Panc1 (cell line): Measurements from ENCODE around the gene PVALB. TPM values are rescaled to one million over a fixed set of nuclear protein-coding genes. Genes with fewer than 3 reads are reported as not detected.

Experiments used
- ATAC-seq: fragments of 200-7000 bp; cut with Tn5 transposase; 2 replicates; pipeline ENCODE4 v1.9.1; 2020; ENCODE audit warnings: mild to moderate bottlenecking, moderate library complexity
- BruUV-seq: library from RNA; stranded (reverse); fragments of 400-500 nt; replicated peaks from 2 replicates; lab custom pipeline; 2021; lab: Mats Ljungman, UMichigan
- CTCF ChIA-PET: fragments of 300-600 bp; sonication (Branson Sonifier 250); formaldehyde crosslinking; loops from one replicate; lab custom pipeline; 2022; ENCODE audit warnings: antibody characterized with exemption; lab: Charles Lee
- POLR2A ChIA-PET: fragments of 300-600 bp; sonication (Branson Sonifier 250); formaldehyde crosslinking; loops from one replicate; lab custom pipeline; 2022; ENCODE audit warnings: antibody characterized with exemption; lab: Charles Lee
- DNase-seq: peaks from one replicate; pipeline ENCODE4 v3.0.0-alpha.2; 2010; ENCODE audit warnings: low read depth, low spot score
- H3K27ac ChIP-seq: 2 replicates; pipeline ENCODE4 v1.5.1; 2011; ENCODE audit warnings: mild to moderate bottlenecking, low read length, inconsistent platforms
- H3K27me3 ChIP-seq: fragments of 200-500 bp; sonication (Bioruptor generic); 2 replicates; pipeline ENCODE4 v1.6.0; 2014; ENCODE audit warnings: low read length, inconsistent platforms; ENCODE audit not compliant: control insufficient read depth, insufficient read depth
- H3K36me3 ChIP-seq: fragments of 200-500 bp; sonication (Bioruptor generic); 2 replicates; pipeline ENCODE4 v1.5.1; 2014; ENCODE audit warnings: inconsistent platforms, mild to moderate bottlenecking, low read length, moderate library complexity; ENCODE audit not compliant: control insufficient read depth, insufficient read depth
- H3K4me1 ChIP-seq: 2 replicates; pipeline ENCODE4 v1.5.1; 2011; ENCODE audit warnings: inconsistent platforms, mild to moderate bottlenecking, low read length, moderate library complexity; ENCODE audit not compliant: control insufficient read depth, insufficient read depth
- H3K4me3 ChIP-seq, 2 experiments: 2 replicates each; pipeline ENCODE4 v1.5.1; 2011 to 2012; ENCODE audit warnings: low read depth in 2 of 2, low read length in 2 of 2, mild to moderate bottlenecking in 2 of 2, inconsistent platforms in 1 of 2, moderate library complexity in 1 of 2
- H3K9me3 ChIP-seq: fragments of 200-500 bp; sonication (Bioruptor generic); 2 replicates; pipeline ENCODE4 v1.5.1; 2014; ENCODE audit warnings: low read depth, mild to moderate bottlenecking, inconsistent platforms, low read length, moderate library complexity; ENCODE audit not compliant: control insufficient read depth, insufficient read depth
- POLR2AphosphoS5 ChIP-seq: IDR thresholded peaks from 2 replicates; pipeline ENCODE4 v1.6.1; 2012; ENCODE audit warnings: mild to moderate bottlenecking, low read depth, low read length, moderate library complexity
- SIN3A ChIP-seq: IDR thresholded peaks from 2 replicates; pipeline ENCODE4 v1.6.1; 2012; ENCODE audit warnings: low read depth, mild to moderate bottlenecking, low read length, moderate library complexity, borderline replicate concordance; ENCODE audit not compliant: insufficient read depth
- TCF7L2 ChIP-seq: IDR thresholded peaks from 2 replicates; pipeline ENCODE4 v1.6.1; 2011; ENCODE audit warnings: mild to moderate bottlenecking, low read depth, low read length, inconsistent platforms
- in situ Hi-C: cut with HindIII; loops from 2 replicates; pipeline ENCODE4 v1.10.0; 2016; ENCODE audit warnings: low sequenced_read_pairs, low pct_unique_long_range_greater_than_20kb
- intact Hi-C: fragments of 100-400 bp; cut with micrococcal nuclease; formaldehyde crosslinking; loops from one replicate; pipeline ENCODE4 v1.10.0; 2022; ENCODE audit not compliant: unreplicated experiment
- total RNA-seq: library from RNA; stranded (reverse); gene quantifications from one replicate; pipeline ENCODE4 v1.2.1, GENCODE V29; 2021; ENCODE audit not compliant: unreplicated experiment
- TF ChIP-seq, protein P1 (sequence below): fragments of 450-650 bp; IDR thresholded peaks from 2 replicates; pipeline ENCODE4 v1.5.1; 2017; ENCODE audit warnings: mild to moderate bottlenecking
- TF ChIP-seq, protein P2 (sequence below), 2 experiments: IDR thresholded peaks; 2 replicates each; pipeline ENCODE4 v1.6.1; 2011 to 2012; ENCODE audit warnings: low read depth in 2 of 2, control low read depth in 1 of 2, low read length in 1 of 2, mild to moderate bottlenecking in 1 of 2, moderate library complexity in 1 of 2; ENCODE audit not compliant: insufficient read depth in 1 of 2

The PVALB gene
- total RNA-seq, 1 experiment from 2014 or later = not detected

DNA sequence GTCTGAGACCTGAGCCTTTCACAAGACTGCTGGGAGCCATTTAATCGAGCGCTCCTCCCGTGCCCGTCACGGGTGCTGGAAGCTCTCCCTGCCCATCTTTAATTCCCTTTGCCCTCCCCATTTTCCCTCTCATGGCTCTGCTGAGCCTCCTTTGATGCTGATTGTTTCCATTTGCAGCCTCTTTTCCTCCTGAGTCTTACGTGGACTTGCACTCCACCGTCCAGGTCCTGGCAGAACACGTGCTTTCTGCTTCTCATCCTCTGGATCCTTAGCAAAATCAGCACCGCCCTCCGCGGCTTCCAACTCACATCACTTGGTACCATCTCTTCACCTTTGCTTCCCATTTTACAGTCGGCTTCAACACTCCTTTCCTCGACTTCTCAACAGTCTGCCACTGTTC lies 48.2 kb downstream of the PVALB start:
- ChIA-PET POLR2A (no interaction called here), CTCF (no interaction called here)
- intact Hi-C loops = no loop called here

DNA sequence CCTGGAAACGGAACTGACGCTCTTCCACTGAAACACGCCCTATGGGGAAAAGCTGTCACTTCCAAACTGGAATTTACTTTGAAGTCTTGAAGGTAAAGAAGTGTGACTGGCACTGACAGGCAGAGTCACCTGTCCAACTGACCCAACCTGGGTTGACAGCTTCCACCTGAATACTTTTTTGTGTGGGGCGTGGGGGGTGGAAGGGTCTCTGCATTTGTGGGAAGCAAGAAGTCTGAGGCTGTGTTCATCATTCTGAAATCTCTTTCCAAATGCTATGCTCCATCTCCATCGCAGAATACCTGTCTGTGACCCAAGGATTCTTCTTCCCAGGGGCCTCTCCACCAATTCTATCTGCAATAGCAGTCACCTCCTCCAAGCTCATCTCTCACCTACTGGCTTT lies 48.7 kb downstream of the PVALB start:
- POLR2A ChIA-PET = no interaction called here
- intact Hi-C loops = no loop called here
- TF ChIP-seq, protein P1, sequence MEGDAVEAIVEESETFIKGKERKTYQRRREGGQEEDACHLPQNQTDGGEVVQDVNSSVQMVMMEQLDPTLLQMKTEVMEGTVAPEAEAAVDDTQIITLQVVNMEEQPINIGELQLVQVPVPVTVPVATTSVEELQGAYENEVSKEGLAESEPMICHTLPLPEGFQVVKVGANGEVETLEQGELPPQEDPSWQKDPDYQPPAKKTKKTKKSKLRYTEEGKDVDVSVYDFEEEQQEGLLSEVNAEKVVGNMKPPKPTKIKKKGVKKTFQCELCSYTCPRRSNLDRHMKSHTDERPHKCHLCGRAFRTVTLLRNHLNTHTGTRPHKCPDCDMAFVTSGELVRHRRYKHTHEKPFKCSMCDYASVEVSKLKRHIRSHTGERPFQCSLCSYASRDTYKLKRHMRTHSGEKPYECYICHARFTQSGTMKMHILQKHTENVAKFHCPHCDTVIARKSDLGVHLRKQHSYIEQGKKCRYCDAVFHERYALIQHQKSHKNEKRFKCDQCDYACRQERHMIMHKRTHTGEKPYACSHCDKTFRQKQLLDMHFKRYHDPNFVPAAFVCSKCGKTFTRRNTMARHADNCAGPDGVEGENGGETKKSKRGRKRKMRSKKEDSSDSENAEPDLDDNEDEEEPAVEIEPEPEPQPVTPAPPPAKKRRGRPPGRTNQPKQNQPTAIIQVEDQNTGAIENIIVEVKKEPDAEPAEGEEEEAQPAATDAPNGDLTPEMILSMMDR = no peak
- TF ChIP-seq SIN3A = no peak
- TF ChIP-seq TCF7L2 = no peak
- TF ChIP-seq POLR2AphosphoS5 = no peak
- TF ChIP-seq, protein P2, sequence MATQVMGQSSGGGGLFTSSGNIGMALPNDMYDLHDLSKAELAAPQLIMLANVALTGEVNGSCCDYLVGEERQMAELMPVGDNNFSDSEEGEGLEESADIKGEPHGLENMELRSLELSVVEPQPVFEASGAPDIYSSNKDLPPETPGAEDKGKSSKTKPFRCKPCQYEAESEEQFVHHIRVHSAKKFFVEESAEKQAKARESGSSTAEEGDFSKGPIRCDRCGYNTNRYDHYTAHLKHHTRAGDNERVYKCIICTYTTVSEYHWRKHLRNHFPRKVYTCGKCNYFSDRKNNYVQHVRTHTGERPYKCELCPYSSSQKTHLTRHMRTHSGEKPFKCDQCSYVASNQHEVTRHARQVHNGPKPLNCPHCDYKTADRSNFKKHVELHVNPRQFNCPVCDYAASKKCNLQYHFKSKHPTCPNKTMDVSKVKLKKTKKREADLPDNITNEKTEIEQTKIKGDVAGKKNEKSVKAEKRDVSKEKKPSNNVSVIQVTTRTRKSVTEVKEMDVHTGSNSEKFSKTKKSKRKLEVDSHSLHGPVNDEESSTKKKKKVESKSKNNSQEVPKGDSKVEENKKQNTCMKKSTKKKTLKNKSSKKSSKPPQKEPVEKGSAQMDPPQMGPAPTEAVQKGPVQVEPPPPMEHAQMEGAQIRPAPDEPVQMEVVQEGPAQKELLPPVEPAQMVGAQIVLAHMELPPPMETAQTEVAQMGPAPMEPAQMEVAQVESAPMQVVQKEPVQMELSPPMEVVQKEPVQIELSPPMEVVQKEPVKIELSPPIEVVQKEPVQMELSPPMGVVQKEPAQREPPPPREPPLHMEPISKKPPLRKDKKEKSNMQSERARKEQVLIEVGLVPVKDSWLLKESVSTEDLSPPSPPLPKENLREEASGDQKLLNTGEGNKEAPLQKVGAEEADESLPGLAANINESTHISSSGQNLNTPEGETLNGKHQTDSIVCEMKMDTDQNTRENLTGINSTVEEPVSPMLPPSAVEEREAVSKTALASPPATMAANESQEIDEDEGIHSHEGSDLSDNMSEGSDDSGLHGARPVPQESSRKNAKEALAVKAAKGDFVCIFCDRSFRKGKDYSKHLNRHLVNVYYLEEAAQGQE (IDR thresholded peaks at IDR 0.05; ENCODE audit: insufficient read depth in 1 of 2, low read depth in 2 of 2, low read length in 1 of 2) = no peak
- Histone ChIP-seq H3K36me3 (no peaks in the 10 kb centered on the region), H3K27ac (no peak overlapping the region), H3K27me3 (no peaks in the 10 kb centered on the region), H3K4me1 (no peaks in the 10 kb centered on the region), H3K4me3 (no peak overlapping the region), H3K9me3 (no peaks in the 10 kb centered on the region)
- in situ Hi-C loops = no loop called here
- no TSS peak for BruUV-seq
- CTCF ChIA-PET = no interaction called here
- no peak for ATAC-seq
- DNase-seq = no peak

More for the DNA sequence above, 48.2 kb downstream of the PVALB start:
- Histone ChIP-seq H3K27me3 (no peaks in the 10 kb centered on the region), H3K36me3 (no peaks in the 10 kb centered on the region), H3K27ac (no peak overlapping the region), H3K9me3 (no peaks in the 10 kb centered on the region), H3K4me3 (no peak overlapping the region), H3K4me1 (no peaks in the 10 kb centered on the region)
- no TSS peak for BruUV-seq
- TF ChIP-seq POLR2AphosphoS5 = no peak
- TF ChIP-seq, protein P2 (IDR thresholded peaks at IDR 0.05; ENCODE audit: insufficient read depth in 1 of 2, low read depth in 2 of 2, low read length in 1 of 2) = no peak
- TF ChIP-seq, protein P1 = no peak
- no peak for TF ChIP-seq TCF7L2
- TF ChIP-seq SIN3A = no peak
- in situ Hi-C loops = no loop called here
- DNase-seq (no peak), ATAC-seq (no peak)
